DOHH2 (cell line): ENCODE results near the gene OVOL1.

ENCODE experiments used
- H3F3A ChIP-seq: fragments of 200-600 bp; sonication (generic), shearing (Covaris generic); 2 replicates; pipeline ENCODE4 v1.6.0; 2016; ENCODE audit warnings: antibody characterized with exemption, mild to moderate bottlenecking; ENCODE audit not compliant: control insufficient read depth, insufficient read depth
- H3K27ac ChIP-seq: fragments of 200-600 bp; sonication (generic); 2 replicates; pipeline ENCODE4 v1.5.1; 2014; ENCODE audit warnings: low read depth, mild to moderate bottlenecking, low read length, moderate library complexity
- H3K27me3 ChIP-seq: fragments of 200-600 bp; sonication (generic); 2 replicates; pipeline ENCODE4 v1.6.1; 2014; ENCODE audit warnings: mild to moderate bottlenecking, low read length, mixed read lengths; ENCODE audit not compliant: control insufficient read depth
- H3K36me3 ChIP-seq: fragments of 200-600 bp; sonication (generic); 2 replicates; pipeline ENCODE4 v1.6.1; 2014; ENCODE audit warnings: mild to moderate bottlenecking, low read length, moderate library complexity, mixed read lengths; ENCODE audit not compliant: control insufficient read depth
- H3K4me1 ChIP-seq: fragments of 200-600 bp; sonication (generic); 2 replicates; pipeline ENCODE4 v1.6.1; 2014; ENCODE audit warnings: mild to moderate bottlenecking, low read length, mixed read lengths; ENCODE audit not compliant: control insufficient read depth
- H3K4me2 ChIP-seq: fragments of 200-600 bp; sonication (generic); 2 replicates; pipeline ENCODE4 v1.6.0; 2014; ENCODE audit warnings: mild to moderate bottlenecking, low read length, moderate library complexity
- H3K4me3 ChIP-seq: fragments of 200-600 bp; sonication (generic); 2 replicates; pipeline ENCODE4 v1.5.1; 2014; ENCODE audit warnings: mild to moderate bottlenecking, low read length, mixed read lengths
- H3K79me2 ChIP-seq: fragments of 200-600 bp; sonication (generic); 2 replicates; pipeline ENCODE4 v1.6.1; 2014; ENCODE audit warnings: mild to moderate bottlenecking, low read length, mixed read lengths; ENCODE audit not compliant: control insufficient read depth
- H3K9me2 ChIP-seq: fragments of 200-600 bp; sonication (generic); replicated peaks from 2 replicates; pipeline ENCODE4 v1.6.1; 2014; ENCODE audit warnings: mild to moderate bottlenecking, low read length, mixed read lengths; ENCODE audit not compliant: control insufficient read depth
- H3K9me3 ChIP-seq: fragments of 200-600 bp; sonication (generic); 2 replicates; pipeline ENCODE4 v1.6.1; 2014; ENCODE audit warnings: antibody characterized with exemption, low read length, mixed read lengths; ENCODE audit not compliant: control insufficient read depth, insufficient read depth
- H4K20me1 ChIP-seq: fragments of 200-600 bp; sonication (generic); 2 replicates; pipeline ENCODE4 v1.6.0; 2014; ENCODE audit warnings: low read depth, mild to moderate bottlenecking, antibody characterized with exemption, low read length, moderate library complexity; ENCODE audit not compliant: control insufficient read depth, insufficient read depth
- CTCF ChIP-seq: fragments of 200-600 bp; sonication (generic); IDR thresholded peaks from one replicate; pipeline ENCODE4 v1.5.1; 2014; ENCODE audit warnings: antibody characterized with exemption, mild to moderate bottlenecking, low read depth, low read length; ENCODE audit not compliant: poor library complexity, severe bottlenecking
- EZH2phosphoT487 ChIP-seq: fragments of 200-600 bp; sonication (generic); IDR thresholded peaks from 2 replicates; pipeline ENCODE4 v1.6.1; 2017; ENCODE audit warnings: borderline replicate concordance, mild to moderate bottlenecking, antibody characterized with exemption, low read length, moderate library complexity, mixed read lengths

OVOL1 gene

GRCh38 chr11:65792456-65792855, 5.6 kb downstream of the OVOL1 start:
- Histone ChIP-seq H3K27ac (no peak overlapping the region), H3K4me3 (no peak overlapping the region), H4K20me1 (no peaks in the 10 kb centered on the region), H3K4me1 (peaks cover 32% of the 10 kb centered on the region), H3K27me3 (peaks cover 35% of the 10 kb centered on the region), H3K9me3 (no peaks in the 10 kb centered on the region), H3K36me3 (no peaks in the 10 kb centered on the region), H3F3A (no peaks in the 10 kb centered on the region), H3K9me2 (no peaks in the 10 kb centered on the region), H3K79me2 (no peaks in the 10 kb centered on the region), H3K4me2 (no peak overlapping the region)
- no peak for TF ChIP-seq CTCF
- TF ChIP-seq EZH2phosphoT487: no peak

- Histone ChIP-seq H3K4me2 (no peak overlapping the region), H3K27me3 (peaks cover 28% of the 10 kb centered on the region), H3K36me3 (no peaks in the 10 kb centered on the region), H3K4me3 (no peak overlapping the region), H3K9me3 (no peaks in the 10 kb centered on the region), H3F3A (no peaks in the 10 kb centered on the region), H3K9me2 (no peaks in the 10 kb centered on the region), H3K27ac (no peak overlapping the region), H3K4me1 (peaks cover 25% of the 10 kb centered on the region), H3K79me2 (no peaks in the 10 kb centered on the region), H4K20me1 (no peaks in the 10 kb centered on the region)
- TF ChIP-seq CTCF: no peak
- no peak for TF ChIP-seq EZH2phosphoT487
These were observed 6.3 kb downstream of the OVOL1 start for GRCh38 chr11:65793144-65793581.

- TF ChIP-seq EZH2phosphoT487 (no peak), CTCF (no peak)
- Histone ChIP-seq H3K4me3 (no peak overlapping the region), H3F3A (no peaks in the 10 kb centered on the region), H3K79me2 (no peaks in the 10 kb centered on the region), H3K4me2 (no peak overlapping the region), H3K4me1 (peaks cover 18% of the 10 kb centered on the region), H3K27me3 (peaks cover 21% of the 10 kb centered on the region), H3K36me3 (no peaks in the 10 kb centered on the region), H3K27ac (no peak overlapping the region), H3K9me2 (no peaks in the 10 kb centered on the region), H4K20me1 (no peaks in the 10 kb centered on the region), H3K9me3 (no peaks in the 10 kb centered on the region)
These were observed 7.0 kb downstream of the OVOL1 start for GRCh38 chr11:65793625-65794400.
